Brain microvascular endothelial cell (primary cell): Measurements from ENCODE around the gene KCNK5.

Experiments
- DNase-seq: peaks from one replicate; pipeline ENCODE4 v3.0.0-alpha.2; 2020
- H3K27ac ChIP-seq: fragments of 250-450 bp; sonication (Bioruptor Pico); 2 replicates; pipeline ENCODE4 v1.5.1; 2020; ENCODE audit warnings: mild to moderate bottlenecking, moderate library complexity
- H3K27me3 ChIP-seq: fragments of 250-450 bp; sonication (Bioruptor Pico); replicated peaks from 2 replicates; pipeline ENCODE4 v1.5.1; 2020; ENCODE audit warnings: mild to moderate bottlenecking
- H3K36me3 ChIP-seq: fragments of 250-450 bp; sonication (Bioruptor Pico); replicated peaks from 2 replicates; pipeline ENCODE4 v1.5.1; 2020; ENCODE audit warnings: mild to moderate bottlenecking
- H3K4me3 ChIP-seq: 2 replicates; pipeline ENCODE4 v1.5.1; 2011; ENCODE audit warnings: low read depth, mild to moderate bottlenecking, control low read depth, low read length, moderate library complexity
- in situ Hi-C: cut with HindIII; loops from 2 replicates; pipeline ENCODE4 v1.10.0; 2017; ENCODE audit warnings: low sequenced_read_pairs, low pct_ligation_motif_present
- TF ChIP-seq, protein P1 (sequence below): IDR thresholded peaks from 2 replicates; pipeline ENCODE4 v1.5.1; 2011; ENCODE audit warnings: low read depth, mild to moderate bottlenecking, moderate library complexity, low read length, control low read depth, inconsistent platforms; ENCODE audit errors: missing control alignments

KCNK5 gene

GRCh38 chr6:39181826-39182225 is 47.4 kb downstream of the KCNK5 start:
- TF ChIP-seq, protein P1, sequence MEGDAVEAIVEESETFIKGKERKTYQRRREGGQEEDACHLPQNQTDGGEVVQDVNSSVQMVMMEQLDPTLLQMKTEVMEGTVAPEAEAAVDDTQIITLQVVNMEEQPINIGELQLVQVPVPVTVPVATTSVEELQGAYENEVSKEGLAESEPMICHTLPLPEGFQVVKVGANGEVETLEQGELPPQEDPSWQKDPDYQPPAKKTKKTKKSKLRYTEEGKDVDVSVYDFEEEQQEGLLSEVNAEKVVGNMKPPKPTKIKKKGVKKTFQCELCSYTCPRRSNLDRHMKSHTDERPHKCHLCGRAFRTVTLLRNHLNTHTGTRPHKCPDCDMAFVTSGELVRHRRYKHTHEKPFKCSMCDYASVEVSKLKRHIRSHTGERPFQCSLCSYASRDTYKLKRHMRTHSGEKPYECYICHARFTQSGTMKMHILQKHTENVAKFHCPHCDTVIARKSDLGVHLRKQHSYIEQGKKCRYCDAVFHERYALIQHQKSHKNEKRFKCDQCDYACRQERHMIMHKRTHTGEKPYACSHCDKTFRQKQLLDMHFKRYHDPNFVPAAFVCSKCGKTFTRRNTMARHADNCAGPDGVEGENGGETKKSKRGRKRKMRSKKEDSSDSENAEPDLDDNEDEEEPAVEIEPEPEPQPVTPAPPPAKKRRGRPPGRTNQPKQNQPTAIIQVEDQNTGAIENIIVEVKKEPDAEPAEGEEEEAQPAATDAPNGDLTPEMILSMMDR = no peak
- DNase-seq = no peak
- in situ Hi-C loops = no loop called here
- Histone ChIP-seq H3K4me3 (no peak overlapping the region), H3K27me3 (no peaks in the 10 kb centered on the region), H3K27ac (no peak overlapping the region), H3K36me3 (no peaks in the 10 kb centered on the region)

GRCh38 chr6:39181333-39181732 is 47.9 kb downstream of the KCNK5 start:
- in situ Hi-C loops = no loop called here
- Histone ChIP-seq H3K4me3 (no peak overlapping the region), H3K27me3 (no peaks in the 10 kb centered on the region), H3K27ac (no peak overlapping the region), H3K36me3 (no peaks in the 10 kb centered on the region)
- TF ChIP-seq, protein P1 = no peak
- no peak for DNase-seq

- no peak overlapping the region for H3K27ac ChIP-seq
- H3K36me3 ChIP-seq = no peaks in the 10 kb centered on the region
- DNase-seq = no peak
- TF ChIP-seq, protein P1 = no peak
- H3K27me3 ChIP-seq = no peaks in the 10 kb centered on the region
- no peak overlapping the region for H3K4me3 ChIP-seq
- in situ Hi-C loops = no loop called here
Measured at GRCh38 chr6:39178804-39179203, 50.5 kb downstream of the KCNK5 start.

DNA sequence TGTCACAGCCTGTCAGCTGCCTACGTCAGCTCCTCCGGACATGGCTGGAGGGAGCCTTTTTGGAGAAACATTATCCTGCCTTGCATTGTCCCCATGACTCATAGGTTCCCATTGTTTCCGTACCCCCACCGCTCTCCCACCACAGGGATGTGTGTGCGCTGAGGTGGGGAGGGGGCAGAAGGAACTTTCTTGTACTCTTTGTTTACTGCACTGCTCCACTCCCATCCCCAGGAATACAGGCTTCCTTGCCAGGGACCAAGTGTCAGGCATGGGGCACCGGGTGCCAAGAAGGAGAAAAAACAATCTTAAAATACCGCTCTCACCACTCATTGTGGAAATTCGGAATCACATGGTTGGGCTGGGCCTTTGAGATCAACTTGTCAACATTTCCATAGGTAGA is 51.0 kb downstream of the KCNK5 start:
- no peak overlapping the region for H3K27ac ChIP-seq
- no peaks in the 10 kb centered on the region for H3K36me3 ChIP-seq
- in situ Hi-C loops = no loop called here
- H3K4me3 ChIP-seq = no peak overlapping the region
- H3K27me3 ChIP-seq = no peaks in the 10 kb centered on the region
- TF ChIP-seq, protein P1 = no peak
- no peak for DNase-seq

DNA sequence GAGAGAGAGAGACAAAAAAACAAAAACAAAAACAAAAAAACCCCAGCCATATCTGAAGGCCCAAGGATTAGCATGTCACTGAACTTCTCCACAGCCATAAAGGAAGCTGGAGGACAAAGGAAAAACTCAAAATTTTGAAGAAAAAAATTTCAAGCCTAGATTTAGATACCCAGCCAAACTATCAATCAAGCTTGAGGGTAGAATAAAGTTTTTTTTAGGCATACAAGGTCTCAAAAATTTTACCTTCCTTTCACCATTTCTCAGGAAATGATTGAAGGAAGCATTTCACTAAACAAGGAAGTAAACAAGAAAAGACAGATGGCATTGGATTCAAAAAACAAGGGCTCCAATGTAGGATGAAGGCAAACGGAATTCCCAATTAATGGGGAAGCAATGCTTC is 52.1 kb downstream of the KCNK5 start:
- H3K4me3 ChIP-seq = no peak overlapping the region
- in situ Hi-C loops = no loop called here
- no peak for DNase-seq
- no peaks in the 10 kb centered on the region for H3K36me3 ChIP-seq
- no peak overlapping the region for H3K27ac ChIP-seq
- TF ChIP-seq, protein P1 = no peak
- no peaks in the 10 kb centered on the region for H3K27me3 ChIP-seq

- no peaks in the 10 kb centered on the region for H3K36me3 ChIP-seq
- in situ Hi-C loops = no loop called here
Measured at GRCh38 chr6:39173270-39173669, 56.0 kb downstream of the KCNK5 start.

More at GRCh38 chr6:39173270-39173669, 56.0 kb downstream of the KCNK5 start:
- Histone ChIP-seq H3K4me3 (no peak overlapping the region), H3K27ac (no peak overlapping the region), H3K27me3 (no peaks in the 10 kb centered on the region)
- no peak for DNase-seq
- TF ChIP-seq, protein P1 = no peak
